Gastroesophageal sphincter (tissue), 3 donors: ENCODE data around the gene ZSCAN2.

Source experiments
- CTCF ChIP-seq, 4 experiments: fragments of 200-600 bp in 2 of 4; fragments of 450-650 bp in 2 of 4; sonication (generic) in 1 of 4; IDR thresholded peaks; one replicate each; pipeline ENCODE4 v1.5.1; 2017 to 2019; ENCODE audit warnings: antibody characterized with exemption in 4 of 4, mild to moderate bottlenecking in 2 of 4, moderate library complexity in 2 of 4
- EP300 ChIP-seq: sonication (generic); formaldehyde crosslinking; IDR thresholded peaks from one replicate; pipeline ENCODE4 v1.6.1; 2017; ENCODE audit warnings: antibody characterized with exemption, mild to moderate bottlenecking
- POLR2A ChIP-seq, 2 donors: fragments of 450-650 bp; IDR thresholded peaks; one replicate each; pipeline ENCODE4 v1.6.1; 2017; ENCODE audit warnings: antibody characterized with exemption in 2 of 2, mild to moderate bottlenecking in 2 of 2, moderate library complexity in 1 of 2
- POLR2AphosphoS5 ChIP-seq: sonication (generic); formaldehyde crosslinking; IDR thresholded peaks from one replicate; pipeline ENCODE4 v1.6.1; 2017; ENCODE audit warnings: antibody characterized with exemption

GRCh38 chr15:84659904-84660781 lies 59.3 kb downstream of the ZSCAN2 start:
- TF ChIP-seq CTCF (IDR thresholded peaks at IDR 0.05) (no peak), POLR2A (IDR thresholded peaks at IDR 0.05) (no peak), EP300 (no peak), POLR2AphosphoS5 (no peak)
